Glutamatergic neuron (in vitro differentiated cells): ENCODE results near the gene FBXL17. TPM values are rescaled to one million over a fixed set of nuclear protein-coding genes. Genes with fewer than 3 reads are reported as not detected.

ENCODE experiments used
- DNase-seq: peaks from one replicate; pipeline ENCODE4 v3.0.0; 2022
- H3K27ac Mint-ChIP-seq: one replicate; pipeline ENCODE4 v1.8.0; 2020; ENCODE audit warnings: mild to moderate bottlenecking, mixed read lengths, inconsistent platforms; ENCODE audit not compliant: unreplicated experiment
- H3K27me3 Mint-ChIP-seq: one replicate; pipeline ENCODE4 v1.8.0; 2020; ENCODE audit warnings: mild to moderate bottlenecking, moderate library complexity, mixed read lengths, inconsistent platforms; ENCODE audit not compliant: unreplicated experiment
- H3K36me3 Mint-ChIP-seq: one replicate; pipeline ENCODE4 v1.8.0; 2020; ENCODE audit warnings: mild to moderate bottlenecking, mixed read lengths, inconsistent platforms; ENCODE audit not compliant: unreplicated experiment
- H3K4me1 Mint-ChIP-seq: one replicate; pipeline ENCODE4 v1.8.0; 2020; ENCODE audit warnings: mild to moderate bottlenecking, low read depth, mixed read lengths, inconsistent platforms; ENCODE audit not compliant: unreplicated experiment
- H3K4me3 Mint-ChIP-seq: one replicate; pipeline ENCODE4 v1.8.0; 2020; ENCODE audit warnings: mild to moderate bottlenecking, mixed read lengths, inconsistent platforms; ENCODE audit not compliant: unreplicated experiment
- H3K9me3 Mint-ChIP-seq: one replicate; pipeline ENCODE4 v1.8.0; 2020; ENCODE audit warnings: mild to moderate bottlenecking, moderate library complexity, mixed read lengths, inconsistent platforms; ENCODE audit not compliant: unreplicated experiment
- total RNA-seq: library from RNA; stranded (reverse); fragmentation: NEBNext Ultra II Directional; extraction: Animal tissue kit (Norgen Biotek cat#: 25700); gene quantifications from one replicate; pipeline ENCODE4 v1.2.1, GENCODE V29; 2021; ENCODE audit not compliant: unreplicated experiment
- TF ChIP-seq, protein P1 (sequence below): fragments of 200-600 bp; sonication (generic); IDR thresholded peaks from one replicate; pipeline ENCODE4 v1.5.0; 2021; ENCODE audit not compliant: partially characterized antibody, unreplicated experiment

FBXL17 gene
- total RNA-seq, 1 donor from 2014 or later, result 20.3 TPM

DNA sequence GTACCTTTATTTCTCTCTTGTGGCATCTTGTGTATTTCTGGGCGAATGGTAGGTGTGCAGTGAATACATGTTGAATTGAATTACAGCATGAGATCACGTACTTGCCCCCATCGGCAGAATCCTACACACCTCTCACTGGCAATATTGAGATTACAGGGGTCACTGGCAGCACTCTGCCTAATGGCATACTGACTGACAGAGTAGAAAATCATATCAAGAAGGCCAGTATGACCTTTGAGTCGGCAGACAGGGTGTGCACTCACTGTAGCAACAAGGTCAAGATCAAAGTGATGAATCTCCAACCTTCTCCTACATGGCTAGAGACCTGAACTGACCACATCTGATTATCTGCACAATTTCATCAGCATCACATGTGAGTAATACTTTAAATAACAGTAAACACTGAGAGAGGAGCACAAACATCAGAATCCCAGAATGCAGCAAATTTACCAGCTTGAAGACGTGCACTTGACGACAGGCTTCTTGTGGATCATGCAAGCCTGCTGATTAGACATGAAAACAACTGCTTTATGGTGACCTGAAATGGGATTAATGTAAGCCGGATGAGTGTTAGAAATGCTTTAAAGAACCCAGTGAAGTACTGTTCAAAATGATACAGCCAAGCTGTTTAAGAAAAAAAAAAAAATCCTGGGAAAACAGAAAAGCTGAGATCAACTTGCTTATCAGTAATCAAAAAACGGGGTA is 444.1 kb downstream of the FBXL17 start:
- H3K27me3 Mint-ChIP-seq, result peaks cover 7% of the 10 kb centered on the region
- H3K27ac Mint-ChIP-seq, result peak overlapping the region; percentile 99

DNA sequence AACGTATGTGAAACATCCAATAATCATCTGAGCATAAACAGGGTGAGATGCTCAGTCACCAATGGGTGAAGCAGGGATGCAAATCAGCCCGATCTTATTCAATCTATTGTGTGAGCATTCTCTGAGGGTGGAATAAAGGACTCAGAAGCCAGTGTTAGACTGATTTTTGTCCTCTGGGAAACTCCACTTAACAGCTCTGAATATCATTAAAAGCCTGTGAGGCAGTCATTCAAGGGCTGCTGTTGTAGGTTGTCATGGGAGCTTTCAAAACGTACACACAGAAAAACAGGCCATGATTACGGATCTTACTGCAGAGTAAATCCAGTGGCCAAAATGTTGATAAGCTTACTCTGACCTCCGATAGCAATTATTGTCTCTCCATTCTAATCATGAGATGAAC is 444.7 kb downstream of the FBXL17 start:
- DNase-seq, result no peak
- peaks cover 12% of the 10 kb centered on the region for H3K9me3 Mint-ChIP-seq

More for the DNA sequence above, 444.1 kb downstream of the FBXL17 start:
- no peak for DNase-seq
- Mint-ChIP-seq H3K36me3 (no peaks in the 10 kb centered on the region), H3K4me1 (peaks cover 52% of the 10 kb centered on the region), H3K9me3 (peaks cover 12% of the 10 kb centered on the region), H3K4me3 (peak overlapping the region; percentile 78)
- TF ChIP-seq, protein P1, sequence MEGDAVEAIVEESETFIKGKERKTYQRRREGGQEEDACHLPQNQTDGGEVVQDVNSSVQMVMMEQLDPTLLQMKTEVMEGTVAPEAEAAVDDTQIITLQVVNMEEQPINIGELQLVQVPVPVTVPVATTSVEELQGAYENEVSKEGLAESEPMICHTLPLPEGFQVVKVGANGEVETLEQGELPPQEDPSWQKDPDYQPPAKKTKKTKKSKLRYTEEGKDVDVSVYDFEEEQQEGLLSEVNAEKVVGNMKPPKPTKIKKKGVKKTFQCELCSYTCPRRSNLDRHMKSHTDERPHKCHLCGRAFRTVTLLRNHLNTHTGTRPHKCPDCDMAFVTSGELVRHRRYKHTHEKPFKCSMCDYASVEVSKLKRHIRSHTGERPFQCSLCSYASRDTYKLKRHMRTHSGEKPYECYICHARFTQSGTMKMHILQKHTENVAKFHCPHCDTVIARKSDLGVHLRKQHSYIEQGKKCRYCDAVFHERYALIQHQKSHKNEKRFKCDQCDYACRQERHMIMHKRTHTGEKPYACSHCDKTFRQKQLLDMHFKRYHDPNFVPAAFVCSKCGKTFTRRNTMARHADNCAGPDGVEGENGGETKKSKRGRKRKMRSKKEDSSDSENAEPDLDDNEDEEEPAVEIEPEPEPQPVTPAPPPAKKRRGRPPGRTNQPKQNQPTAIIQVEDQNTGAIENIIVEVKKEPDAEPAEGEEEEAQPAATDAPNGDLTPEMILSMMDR, result no peak

DNA sequence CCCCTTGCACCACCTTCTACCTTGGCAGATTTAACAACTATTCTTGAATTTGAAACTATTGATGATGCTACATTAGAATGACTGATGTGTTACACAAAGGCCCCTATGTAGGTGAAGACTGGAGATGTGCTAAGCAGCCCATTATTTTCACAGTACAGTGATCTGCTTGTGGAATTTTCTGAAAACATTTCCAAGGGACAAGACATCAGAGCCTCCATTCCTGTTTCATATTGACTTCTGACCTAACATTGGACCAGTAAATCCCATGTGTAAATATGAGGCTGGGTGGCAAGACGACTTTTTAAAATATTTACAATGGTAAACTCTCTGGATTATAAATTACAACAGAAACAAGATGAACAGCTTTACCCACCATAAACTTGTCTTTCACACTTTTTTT is 445.4 kb downstream of the FBXL17 start:
- H3K27me3 Mint-ChIP-seq, result peaks cover 7% of the 10 kb centered on the region
- peaks cover 50% of the 10 kb centered on the region for H3K4me1 Mint-ChIP-seq
- peak overlapping the region; percentile 99 for H3K27ac Mint-ChIP-seq
- DNase-seq, result no peak
- TF ChIP-seq, protein P1, result no peak
- peaks cover 12% of the 10 kb centered on the region for H3K9me3 Mint-ChIP-seq
- no peaks in the 10 kb centered on the region for H3K36me3 Mint-ChIP-seq
- peak overlapping the region; percentile 48 for H3K4me3 Mint-ChIP-seq

More for the DNA sequence above, 444.7 kb downstream of the FBXL17 start:
- no peaks in the 10 kb centered on the region for H3K36me3 Mint-ChIP-seq
- H3K27ac Mint-ChIP-seq, result peak overlapping the region; percentile 99
- H3K27me3 Mint-ChIP-seq, result peaks cover 7% of the 10 kb centered on the region
- H3K4me1 Mint-ChIP-seq, result peaks cover 52% of the 10 kb centered on the region
- H3K4me3 Mint-ChIP-seq, result peak overlapping the region; percentile 78
- TF ChIP-seq, protein P1, result no peak

DNA sequence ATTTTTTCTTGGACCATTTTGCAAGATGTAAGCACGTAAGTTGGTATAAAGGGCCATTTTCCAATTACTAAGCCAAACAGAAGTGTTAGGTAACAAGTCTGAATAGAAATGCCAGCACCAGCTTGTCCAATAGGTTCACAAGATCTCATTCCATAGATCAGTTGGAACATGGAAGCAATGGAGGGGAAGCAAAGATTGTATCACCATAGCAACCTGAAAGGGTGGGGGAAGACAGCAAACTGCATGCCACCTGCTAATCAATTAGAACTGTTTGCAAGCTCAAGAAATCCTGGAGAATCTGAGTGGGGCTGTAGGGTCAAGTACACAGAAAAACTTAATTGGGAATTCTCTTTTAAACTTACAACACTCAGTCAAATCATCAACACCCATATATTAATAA is 446.3 kb downstream of the FBXL17 start:
- peaks cover 12% of the 10 kb centered on the region for H3K9me3 Mint-ChIP-seq
- TF ChIP-seq, protein P1, result no peak
- no peak for DNase-seq
- no peaks in the 10 kb centered on the region for H3K36me3 Mint-ChIP-seq
- H3K4me3 Mint-ChIP-seq, result peak overlapping the region; percentile 68
- peaks cover 7% of the 10 kb centered on the region for H3K27me3 Mint-ChIP-seq
- peaks cover 46% of the 10 kb centered on the region for H3K4me1 Mint-ChIP-seq
- H3K27ac Mint-ChIP-seq, result peak overlapping the region; percentile 80

DNA sequence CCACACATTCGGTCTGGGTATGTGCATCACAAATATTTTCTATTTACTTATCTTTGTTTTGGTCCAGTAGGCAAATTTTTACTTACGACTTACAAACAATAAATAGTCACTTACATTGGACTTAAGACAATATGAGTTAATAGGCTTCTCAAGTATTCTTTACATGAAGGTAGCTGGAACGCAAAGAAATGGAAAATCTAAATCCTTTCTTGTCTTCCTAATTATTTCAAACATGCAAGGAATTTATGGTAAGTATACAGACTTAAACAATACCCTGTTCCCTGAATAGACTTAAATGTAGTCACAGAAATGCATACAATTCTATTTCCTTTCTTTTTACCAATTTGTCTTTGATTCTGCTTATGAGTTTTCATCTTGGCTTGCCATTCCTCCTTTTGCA is 448.6 kb downstream of the FBXL17 start:
- peaks cover 37% of the 10 kb centered on the region for H3K4me1 Mint-ChIP-seq
- TF ChIP-seq, protein P1, result no peak
- peaks cover 6% of the 10 kb centered on the region for H3K27me3 Mint-ChIP-seq
- H3K9me3 Mint-ChIP-seq, result peaks cover 7% of the 10 kb centered on the region
- H3K36me3 Mint-ChIP-seq, result no peaks in the 10 kb centered on the region
- no peak overlapping the region for H3K4me3 Mint-ChIP-seq
- DNase-seq, result no peak
- H3K27ac Mint-ChIP-seq, result no peak overlapping the region
